Measurements from ENCODE around the gene ITGB3. TPM values are rescaled to one million over a fixed set of nuclear protein-coding genes. Genes with fewer than 3 reads are reported as not detected.
A peak's percentile ranks its signal among the peaks of the same experiment; 100 is the strongest.
"Not testable (repeated sequence)": the region's sequence is repeated elsewhere in the genome, so short reads cannot be mapped to it uniquely, and the experiment has no call there.

The ITGB3 gene
- 10 to 100 TPM; 16.5 to 24.1 (median 22.9) TPM for polyA plus RNA-seq (ENCODE audit: insufficient read length in 3 of 3)
- long read RNA-seq, donor 1, partial matches to known transcripts, result 0 of 3 reads
- long read RNA-seq, donor 1, other reads (novel, unspliced or antisense), result 0 of 3 reads
- long read RNA-seq, donor 2, partial matches to known transcripts, result 0 of 1 reads
- long read RNA-seq, donor 2, other reads (novel, unspliced or antisense), result 0 of 1 reads
- long read RNA-seq, donor 3, partial matches to known transcripts, result 0 of 4 reads
- long read RNA-seq, donor 3, other reads (novel, unspliced or antisense), result 0 of 4 reads
- long read RNA-seq, donor 4, partial matches to known transcripts, result 0 of 2 reads
- long read RNA-seq, donor 4, other reads (novel, unspliced or antisense), result 0 of 2 reads
- long read RNA-seq, donor 5, partial matches to known transcripts, result 5 of 6 reads
- long read RNA-seq, donor 5, other reads (novel, unspliced or antisense), result 0 of 6 reads
- long read RNA-seq, donor 6, partial matches to known transcripts, result 0 of 3 reads
- long read RNA-seq, donor 6, other reads (novel, unspliced or antisense), result 0 of 3 reads
- long read RNA-seq, donor 7, partial matches to known transcripts, result 0 of 2 reads
- long read RNA-seq, donor 7, other reads (novel, unspliced or antisense), result 0 of 2 reads
- long read RNA-seq, donor 8, result 0 reads
- long read RNA-seq, donor 9, partial matches to known transcripts, result 0 of 2 reads
- long read RNA-seq, donor 9, other reads (novel, unspliced or antisense), result 0 of 2 reads
- long read RNA-seq, donor 10, partial matches to known transcripts, result 34 of 35 reads
- long read RNA-seq, donor 10, other reads (novel, unspliced or antisense), result 0 of 35 reads
- long read RNA-seq, donor 11, partial matches to known transcripts, result 0 of 1 reads
- long read RNA-seq, donor 11, other reads (novel, unspliced or antisense), result 0 of 1 reads
- long read RNA-seq, donor 12, partial matches to known transcripts, result 0 of 1 reads
- long read RNA-seq, donor 12, other reads (novel, unspliced or antisense), result 0 of 1 reads
- long read RNA-seq, donor 13, partial matches to known transcripts, result 0 of 2 reads
- long read RNA-seq, donor 13, other reads (novel, unspliced or antisense), result 0 of 2 reads
- long read RNA-seq, donor 14, result 0 reads
- long read RNA-seq, donor 15, result 0 reads
- long read RNA-seq, donor 16, result 0 reads

GRCh38 chr17:47253541-47254402 lies at the start of gene ITGB3:
Gene ITGB3, plus strand, starts transcription at chr17:47253827. Its CDS starts 35 bp downstream, at chr17:47253862.
- peak; percentile 66 for DNase-seq

GRCh38 chr17:47203984-47204721 lies 49.5 kb upstream of the ITGB3 start:
- DNase-seq, result no peak

- peak; percentile 35 for DNase-seq
These were observed 48.8 kb upstream of the ITGB3 start for GRCh38 chr17:47204722-47205418.

DNA sequence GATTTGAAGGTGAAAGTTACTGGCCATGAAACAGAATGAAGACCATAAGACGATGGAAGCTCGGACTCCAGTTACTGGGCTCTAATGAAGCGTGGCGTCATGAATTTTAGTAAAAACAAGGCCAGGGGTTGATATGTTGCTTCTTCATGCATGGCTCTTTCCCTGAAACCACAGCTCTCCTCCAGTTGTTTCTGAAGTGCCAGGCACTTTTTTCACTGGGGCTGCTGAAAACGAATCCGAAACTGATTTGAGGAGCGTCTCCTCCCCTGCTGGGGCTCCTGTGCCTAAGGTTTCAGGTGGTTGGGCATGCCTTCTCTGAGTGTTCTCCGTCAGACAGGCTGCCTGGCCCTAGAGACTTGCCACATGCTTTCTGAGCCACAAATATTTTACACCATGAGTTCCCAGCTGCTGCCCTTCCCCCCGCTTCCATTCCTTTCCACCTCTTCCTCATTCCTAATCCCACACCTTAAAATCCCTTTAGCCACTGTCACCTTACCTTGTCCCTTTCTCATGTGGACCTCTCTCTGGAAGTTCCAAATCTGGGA lies 48.1 kb upstream of the ITGB3 start:
- peak; percentile 69 for DNase-seq

GRCh38 chr17:47207143-47208067 lies 46.2 kb upstream of the ITGB3 start:
- DNase-seq, result no peak

- no peak for DNase-seq
These were observed 44.7 kb upstream of the ITGB3 start, which contains the start of gene MYL4 for GRCh38 chr17:47208744-47209488. Gene MYL4, plus strand, starts transcription at chr17:47209348. Its CDS starts 75 bp downstream, at chr17:47209423.

GRCh38 chr17:47209499-47209898 lies 44.1 kb upstream of the ITGB3 start:
- no peak for DNase-seq

- DNase-seq, result no peak
These were observed 43.5 kb upstream of the ITGB3 start for GRCh38 chr17:47210105-47210504.

DNA sequence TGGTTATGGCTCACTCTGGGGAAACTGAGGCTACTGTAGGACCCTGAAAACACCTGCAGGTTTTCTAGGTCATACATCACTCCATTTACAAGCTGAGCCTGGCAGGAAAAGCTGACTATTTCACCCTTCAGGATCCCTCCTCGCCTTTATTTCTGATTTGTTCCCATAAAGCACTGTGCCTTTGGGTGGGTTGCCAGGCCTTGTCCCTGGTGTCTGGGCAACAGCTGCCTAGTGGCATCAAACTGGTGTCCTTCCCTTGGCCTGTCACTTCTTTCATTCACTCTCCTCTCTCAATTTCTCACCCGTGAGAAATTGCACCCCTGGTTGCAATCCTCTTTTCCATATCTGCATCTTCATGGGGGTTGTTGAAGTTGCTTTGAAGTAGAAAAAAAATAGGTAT lies 42.8 kb upstream of the ITGB3 start:
- DNase-seq, result no peak

DNA sequence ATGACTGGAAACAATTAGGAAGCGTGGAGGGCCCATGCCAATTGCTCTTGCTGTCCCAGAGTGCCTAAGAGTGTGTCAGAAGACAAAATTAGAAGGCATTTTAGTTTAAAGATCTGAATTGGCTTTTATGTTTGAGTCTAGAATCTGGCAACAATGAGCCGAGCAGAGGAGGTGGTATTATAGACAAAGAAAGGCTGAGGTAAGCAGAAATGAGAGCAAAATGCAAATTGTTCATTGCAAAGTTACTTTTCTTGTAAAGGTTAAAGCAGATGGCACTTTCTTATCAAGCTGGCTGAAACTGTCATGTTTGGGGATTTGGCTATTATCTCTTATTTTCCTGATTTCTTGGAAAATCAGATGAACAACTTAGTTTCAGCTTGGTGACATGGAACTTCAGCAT lies 41.2 kb upstream of the ITGB3 start:
- DNase-seq, result no peak

DNA sequence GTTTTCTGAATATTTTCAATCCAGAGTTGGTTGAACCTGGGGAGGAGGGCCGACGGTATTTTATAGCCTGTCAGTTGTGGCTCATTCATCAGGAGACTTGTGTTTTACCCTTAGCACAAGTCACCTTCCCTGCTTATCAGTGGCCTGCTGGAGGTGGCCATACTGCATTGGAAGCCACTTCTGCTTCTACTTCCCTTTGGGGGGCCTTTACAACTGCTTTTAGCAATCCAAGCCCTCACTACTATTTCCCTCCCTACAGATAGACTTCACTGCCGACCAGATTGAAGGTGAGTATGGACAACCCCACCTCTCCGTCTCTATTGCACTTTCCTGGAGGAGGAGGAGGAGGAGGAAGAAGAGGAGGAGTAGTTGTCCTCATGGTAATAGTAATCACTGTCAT lies 40.1 kb upstream of the ITGB3 start:
- no peak for DNase-seq

- no peak for DNase-seq
These were observed 38.7 kb upstream of the ITGB3 start for GRCh38 chr17:47214931-47215330.

DNA sequence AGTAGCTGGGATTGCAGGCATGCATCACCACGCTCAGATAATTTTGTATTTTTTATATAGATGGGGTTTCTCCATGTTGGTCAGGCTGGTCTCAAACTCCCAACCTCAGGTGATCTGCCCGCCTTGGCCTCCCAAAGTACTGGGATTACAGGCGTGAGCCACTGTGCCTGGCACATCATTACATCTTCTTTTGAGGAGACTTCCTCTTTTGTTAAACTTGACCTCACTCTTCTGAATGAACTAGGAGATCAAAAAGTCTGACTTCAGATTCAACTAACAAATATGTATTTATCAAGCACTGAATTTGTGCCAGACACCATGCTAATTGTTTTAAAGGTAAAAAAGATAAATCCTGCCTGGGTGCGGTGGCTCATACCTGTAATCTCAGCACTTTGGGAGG lies 36.8 kb upstream of the ITGB3 start:
- not testable (repeated sequence) for DNase-seq

DNA sequence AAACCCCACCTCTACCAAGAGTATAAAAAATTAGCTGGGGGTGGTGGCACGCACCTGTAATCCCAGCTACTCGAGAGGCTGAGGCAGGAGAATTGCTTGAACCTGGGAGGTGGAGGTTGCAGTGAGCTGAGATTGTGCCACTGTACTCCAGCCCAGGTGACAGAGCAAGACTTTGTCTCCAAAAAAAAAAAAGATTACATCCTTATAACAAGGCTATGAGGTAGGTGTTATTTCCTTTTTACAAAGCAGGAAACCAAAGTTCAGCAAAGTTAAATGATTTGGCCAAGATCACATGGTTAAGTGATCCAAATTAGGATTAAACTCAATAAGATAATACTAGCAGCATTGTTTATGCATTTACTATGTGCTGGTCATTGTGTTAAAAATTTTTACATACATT lies 36.3 kb upstream of the ITGB3 start:
- DNase-seq, result not testable (repeated sequence)

- no peak for DNase-seq
These were observed 34.7 kb upstream of the ITGB3 start for GRCh38 chr17:47218896-47219430.

DNA sequence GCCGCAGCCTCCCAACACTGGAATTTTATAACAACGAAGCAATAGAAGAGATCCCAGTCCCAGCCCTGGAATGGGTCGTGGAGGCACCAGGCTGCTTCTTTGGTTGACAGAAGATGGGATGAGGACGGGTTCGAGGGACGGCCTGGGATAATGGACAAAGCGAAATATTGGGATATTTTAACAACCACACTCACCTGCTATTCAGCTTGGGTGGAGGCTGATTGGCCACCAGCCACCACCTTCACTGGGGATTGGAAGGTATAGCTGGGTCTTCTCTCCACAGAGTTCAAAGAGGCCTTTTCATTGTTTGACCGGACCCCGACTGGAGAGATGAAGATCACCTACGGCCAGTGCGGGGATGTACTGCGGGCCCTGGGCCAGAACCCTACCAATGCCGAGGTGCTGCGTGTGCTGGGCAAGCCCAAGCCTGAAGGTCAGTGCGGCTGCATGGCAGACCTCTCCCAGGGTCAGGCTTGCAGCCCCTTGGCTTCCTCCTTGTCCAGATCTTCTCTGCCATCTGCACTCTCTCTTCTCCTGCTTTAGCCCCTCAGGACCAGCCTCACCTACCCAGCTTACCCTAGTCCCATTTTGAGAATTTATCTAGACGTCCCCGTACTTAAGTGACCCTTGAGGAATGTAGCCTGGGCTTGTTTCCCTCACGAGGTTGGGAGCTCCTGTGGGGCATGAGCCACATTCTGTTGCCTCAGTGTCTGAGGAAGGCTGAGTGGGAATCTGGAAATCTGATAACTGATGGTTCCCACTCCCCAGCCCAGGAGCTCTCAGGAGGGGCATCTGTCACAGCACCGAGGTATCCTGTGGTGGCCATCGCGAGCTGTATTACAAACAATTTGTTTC lies 33.8 kb upstream of the ITGB3 start:
- DNase-seq, result no peak
